HG03378 (cell line): ENCODE measurements around the gene MARCKSL1.
"Not testable (repeated sequence)": the region's sequence is repeated elsewhere in the genome, so short reads cannot be mapped to it uniquely, and the experiment has no call there.

ENCODE experiments used
- ATAC-seq: cut with Tn5 transposase; IDR thresholded peaks from one replicate; pipeline ENCODE4 v1.9.1; 2021; ENCODE audit warnings: mild to moderate bottlenecking, moderate library complexity; ENCODE audit not compliant: unreplicated experiment

Gene MARCKSL1

GRCh38 chr1:32291145-32291707 is 44.8 kb downstream of the MARCKSL1 start:
- no peak for ATAC-seq

- no peak for ATAC-seq
Measured at GRCh38 chr1:32289256-32289655, 46.8 kb downstream of the MARCKSL1 start.

- ATAC-seq, result no peak
Measured at GRCh38 chr1:32286763-32287162, 49.3 kb downstream of the MARCKSL1 start.

- ATAC-seq, result no peak
Measured at GRCh38 chr1:32285658-32286057, 50.4 kb downstream of the MARCKSL1 start.

- not testable (repeated sequence) for ATAC-seq
Measured at GRCh38 chr1:32284777-32285176, 51.3 kb downstream of the MARCKSL1 start.
